A673 (cell line): ENCODE measurements around the gene PPP1R1C. TPM values are rescaled to one million over a fixed set of nuclear protein-coding genes. Genes with fewer than 3 reads are reported as not detected.

Source experiments
- BruUV-seq: library from RNA; stranded (reverse); fragments of 400-500 nt; replicated peaks from 2 replicates; lab custom pipeline; 2021; lab: Mats Ljungman, UMichigan
- CTCF ChIA-PET: fragments of 300-600 bp; sonication (Branson Sonifier 250); formaldehyde crosslinking; loops from one replicate; lab custom pipeline; 2022; ENCODE audit warnings: antibody characterized with exemption; lab: Charles Lee
- POLR2A ChIA-PET: fragments of 300-600 bp; sonication (Branson Sonifier 250); formaldehyde crosslinking; loops from one replicate; lab custom pipeline; 2022; ENCODE audit warnings: antibody characterized with exemption; ENCODE audit not compliant: low non-redundant PET; lab: Charles Lee
- DNase-seq: peaks from one replicate; pipeline ENCODE4 v3.0.0-alpha.2; 2015; ENCODE audit warnings: low spot score
- H3K27ac ChIP-seq: fragments of 200-600 bp; sonication (generic); 2 replicates; pipeline ENCODE4 v1.5.1; 2016; ENCODE audit warnings: mixed run types, low read depth, mild to moderate bottlenecking, mixed read lengths, antibody characterized with exemption, low read length; ENCODE audit not compliant: poor library complexity, severe bottlenecking
- H3K27me3 ChIP-seq: fragments of 200-600 bp; sonication (generic); replicated peaks from 2 replicates; pipeline ENCODE4 v1.6.1; 2017; ENCODE audit warnings: mixed run types, low read depth, mild to moderate bottlenecking, mixed read lengths, antibody characterized with exemption, low read length; ENCODE audit not compliant: insufficient read depth, poor library complexity
- H3K36me3 ChIP-seq: fragments of 200-600 bp; sonication (generic); 2 replicates; pipeline ENCODE4 v1.6.1; 2016; ENCODE audit warnings: mixed run types, mild to moderate bottlenecking, mixed read lengths, antibody characterized with exemption, low read length; ENCODE audit not compliant: insufficient read depth, poor library complexity, severe bottlenecking
- H3K4me1 ChIP-seq: fragments of 200-600 bp; sonication (generic); 2 replicates; pipeline ENCODE4 v1.6.1; 2017; ENCODE audit warnings: mixed run types, mild to moderate bottlenecking, mixed read lengths, antibody characterized with exemption, low read length; ENCODE audit not compliant: insufficient read depth, poor library complexity, severe bottlenecking
- H3K4me3 ChIP-seq: fragments of 200-600 bp; sonication (generic); 2 replicates; pipeline ENCODE4 v1.5.1; 2016; ENCODE audit warnings: low read depth, mixed run types, mild to moderate bottlenecking, mixed read lengths, low read length; ENCODE audit not compliant: poor library complexity, severe bottlenecking
- H3K9me3 ChIP-seq: fragments of 200-600 bp; sonication (generic); 2 replicates; pipeline ENCODE4 v1.6.1; 2016; ENCODE audit warnings: mixed run types, low read depth, mild to moderate bottlenecking, mixed read lengths, antibody characterized with exemption, low read length; ENCODE audit not compliant: poor library complexity, severe bottlenecking
- CTCF ChIP-seq: fragments of 300-800, 200-600 bp; sonication (generic); conservative IDR thresholded peaks from 2 replicates; pipeline ENCODE4 v1.5.1; 2017; ENCODE audit warnings: low read depth, mild to moderate bottlenecking, antibody characterized with exemption, low read length, moderate library complexity, mixed read lengths
- EZH2 ChIP-seq: fragments of 200-600 bp; sonication (generic); IDR thresholded peaks from 2 replicates; pipeline ENCODE4 v1.6.1; 2017; ENCODE audit warnings: borderline replicate concordance, low read depth, mild to moderate bottlenecking, mixed read lengths, antibody characterized with exemption, low read length; ENCODE audit not compliant: poor library complexity, severe bottlenecking
- intact Hi-C: fragments of 100-400 bp; cut with micrococcal nuclease; formaldehyde crosslinking; loops from one replicate; pipeline ENCODE4 v1.10.0; 2022; ENCODE audit not compliant: unreplicated experiment
- total RNA-seq: library from RNA; stranded (reverse); gene quantifications from 2 replicates; pipeline ENCODE4 v1.2.3, GENCODE V29; 2021

PPP1R1C gene
- total RNA-seq, 1 experiment from 2014 or later = 5.3 TPM

- POLR2A ChIA-PET = no interaction called here
- no peak for TF ChIP-seq EZH2
- no peak for TF ChIP-seq CTCF
- no peak overlapping the region for H3K4me3 ChIP-seq
- BruUV-seq = no TSS peak
- H3K27me3 ChIP-seq = no peaks in the 10 kb centered on the region
- DNase-seq = no peak
- H3K4me1 ChIP-seq = no peaks in the 10 kb centered on the region
- CTCF ChIA-PET = no interaction called here
- H3K9me3 ChIP-seq = no peaks in the 10 kb centered on the region
- intact Hi-C loops = no loop called here
- no peak overlapping the region for H3K27ac ChIP-seq
- H3K36me3 ChIP-seq = no peaks in the 10 kb centered on the region
Observed at GRCh38 chr2:182004945-182005520, 19.4 kb downstream of the PPP1R1C start.

GRCh38 chr2:182006595-182007341 is 21.1 kb downstream of the PPP1R1C start:
- Histone ChIP-seq H3K4me3 (no peak overlapping the region), H3K27me3 (no peaks in the 10 kb centered on the region), H3K27ac (no peak overlapping the region), H3K9me3 (no peaks in the 10 kb centered on the region), H3K4me1 (no peaks in the 10 kb centered on the region), H3K36me3 (no peaks in the 10 kb centered on the region)
- intact Hi-C loops = no loop called here
- ChIA-PET POLR2A (no interaction called here), CTCF (no interaction called here)
- DNase-seq = no peak
- BruUV-seq = no TSS peak
- TF ChIP-seq CTCF (no peak), EZH2 (no peak)

GRCh38 chr2:182014284-182014683 is 28.6 kb downstream of the PPP1R1C start:
- no peaks in the 10 kb centered on the region for H3K27me3 ChIP-seq
- no peaks in the 10 kb centered on the region for H3K9me3 ChIP-seq
- BruUV-seq = no TSS peak
- H3K27ac ChIP-seq = no peak overlapping the region
- DNase-seq = no peak
- H3K36me3 ChIP-seq = no peaks in the 10 kb centered on the region
- H3K4me1 ChIP-seq = no peaks in the 10 kb centered on the region
- intact Hi-C loops = no loop called here
- POLR2A ChIA-PET = no interaction called here
- no peak for TF ChIP-seq EZH2
- TF ChIP-seq CTCF = no peak
- H3K4me3 ChIP-seq = no peak overlapping the region
- CTCF ChIA-PET = no interaction called here
